GM12878 (cell line): ENCODE results near the gene PIGQ. TPM values are rescaled to one million over a fixed set of nuclear protein-coding genes. Genes with fewer than 3 reads are reported as not detected.
A peak's percentile ranks its signal among the peaks of the same experiment; 100 is the strongest.

ENCODE experiments used
- ATAC-seq: fragments of 200-7000 bp; cut with Tn5 transposase; 3 replicates; pipeline ENCODE4 v1.9.1; 2020; ENCODE audit warnings: mild to moderate bottlenecking, moderate library complexity
- BruUV-seq: library from RNA; stranded (reverse); fragments of 400-500 nt; replicated peaks from 2 replicates; lab custom pipeline; 2021; lab: Mats Ljungman, UMichigan
- CTCF ChIA-PET: fragments of 300-600 bp; sonication (Branson Sonifier 250); formaldehyde crosslinking; extraction: SDS; loops from one replicate; lab custom pipeline; 2021; ENCODE audit warnings: inconsistent platforms; lab: Yijun Ruan, JAX
- POLR2A ChIA-PET: fragments of 350-600 bp; formaldehyde crosslinking; extraction: SDS; loops from one replicate; lab custom pipeline; 2021; ENCODE audit warnings: inconsistent platforms; lab: Charles Lee
- RAD21 ChIA-PET: fragments of 300-600 bp; sonication (Branson Sonifier 250); formaldehyde crosslinking; loops from one replicate; lab custom pipeline; 2023; ENCODE audit warnings: antibody characterized with exemption; ENCODE audit not compliant: unreplicated experiment; lab: Charles Lee
- SMC1A ChIA-PET: fragments of 300-600 bp; sonication (Branson Sonifier 250); formaldehyde crosslinking; loops from one replicate; lab custom pipeline; 2023; ENCODE audit not compliant: unreplicated experiment, uncharacterized antibody; lab: Charles Lee
- DNase-seq: peaks from one replicate; pipeline ENCODE4 v3.0.0-alpha.2; 2011; ENCODE audit warnings: low read depth, low spot score
- FAIRE-seq: peaks from 3 replicates; lab custom pipeline; 2011; peaks lifted over from hg19 to GRCh38; lab: Jason Lieb, UNC
- H2AFZ ChIP-seq: 2 replicates; pipeline ENCODE4 v1.6.0; 2011; ENCODE audit warnings: low read depth, low read length, control low read depth; ENCODE audit not compliant: control insufficient read depth
- H3K27ac ChIP-seq: 2 replicates; pipeline ENCODE4 v1.5.1; 2011; ENCODE audit warnings: control low read depth; ENCODE audit not compliant: control insufficient read depth, insufficient read depth
- H3K27me3 ChIP-seq, 2 experiments: replicated peaks in 1 of 2; 2 replicates each; pipeline versions ENCODE4 v1.6.0 to v1.6.1; 2011; ENCODE audit warnings: low read length in 1 of 2; ENCODE audit not compliant: control insufficient read depth in 2 of 2, insufficient read depth in 2 of 2
- H3K36me3 ChIP-seq, 2 experiments: 2 replicates each; pipeline ENCODE4 v1.5.1; 2011; ENCODE audit warnings: low read length in 1 of 2; ENCODE audit not compliant: control insufficient read depth in 2 of 2, insufficient read depth in 2 of 2
- H3K4me1 ChIP-seq: 2 replicates; pipeline ENCODE4 v1.6.1; 2011; ENCODE audit warnings: mild to moderate bottlenecking, low read length, moderate library complexity, mixed read lengths; ENCODE audit not compliant: control insufficient read depth, insufficient read depth
- H3K4me2 ChIP-seq: 2 replicates; pipeline ENCODE4 v1.6.0; 2011; ENCODE audit warnings: control low read depth; ENCODE audit not compliant: control insufficient read depth, insufficient read depth
- H3K4me3 ChIP-seq: fragments of 200-600 bp; sonication (generic); 2 replicates; pipeline ENCODE4 v1.5.1; 2016
- H3K79me2 ChIP-seq: 2 replicates; pipeline ENCODE4 v1.6.0; 2011; ENCODE audit warnings: low read length; ENCODE audit not compliant: control insufficient read depth, insufficient read depth
- H3K9ac ChIP-seq: 2 replicates; pipeline ENCODE4 v1.8.0; 2011; ENCODE audit warnings: low read length, control low read depth, mixed read lengths; ENCODE audit not compliant: control insufficient read depth, insufficient read depth
- H3K9me3 ChIP-seq: replicated peaks from 3 replicates; pipeline ENCODE4 v1.5.1; 2011; ENCODE audit warnings: mild to moderate bottlenecking, low read length; ENCODE audit not compliant: control insufficient read depth, insufficient read depth
- H4K20me1 ChIP-seq: 2 replicates; pipeline ENCODE4 v1.6.0; 2011; ENCODE audit not compliant: control insufficient read depth, insufficient read depth
- CBX5 ChIP-seq: sonication (generic); IDR thresholded peaks from 2 replicates; pipeline ENCODE4 v1.6.1; 2016; ENCODE audit warnings: low read depth, moderate library complexity, mild to moderate bottlenecking, inconsistent platforms
- CREM ChIP-seq: IDR thresholded peaks from 2 replicates; pipeline ENCODE4 v1.6.1; 2014; ENCODE audit warnings: antibody characterized with exemption, low read depth
- RAD21 ChIP-seq: IDR thresholded peaks from 2 replicates; pipeline ENCODE4 v1.6.1; 2011; ENCODE audit warnings: mild to moderate bottlenecking, low read depth, low read length, moderate library complexity; ENCODE audit not compliant: insufficient read depth
- SMC3 ChIP-seq: IDR thresholded peaks from 2 replicates; pipeline ENCODE4 v1.6.1; 2011; ENCODE audit warnings: low read length, improper control_type of control experiment, borderline replicate concordance
- YY1 ChIP-seq: IDR thresholded peaks from 2 replicates; pipeline ENCODE4 v1.6.1; 2011; ENCODE audit warnings: low read depth, mild to moderate bottlenecking, low read length
- WGBS: methylation state at CpG from one replicate; pipeline ENCODE4 v1.1.6; 2016; ENCODE audit warnings: low lambda C conversion rate; ENCODE audit not compliant: insufficient replicate concordance, insufficient coverage; ENCODE audit errors: missing lambda C conversion rate; 5-methylcytosine and 5-hydroxymethylcytosine counted together
- in situ Hi-C: fragments of 300-500 bp; cut with MboI; formaldehyde crosslinking; loops from 9 replicates; pipeline ENCODE4 v1.14.3; 2018; ENCODE audit warnings: mixed read lengths
- intact Hi-C: fragments of 100-400 bp; cut with micrococcal nuclease; formaldehyde crosslinking; loops from one replicate; pipeline ENCODE4 v1.14.2; 2022; ENCODE audit not compliant: unreplicated experiment
- polyA plus RNA-seq, 11 experiments: library from polyadenylated mRNA; depleted of rRNA in 4 of 11; unstranded in 6 of 11; stranded (reverse) in 5 of 11; fragments of >200 nt; fragmentation: Nextera tagmentation in 4 of 11; fragmentation: Illumina TruSeq in 1 of 11; extraction: Ambion mirVana in 4 of 11; extraction: Trizol in 1 of 11; gene quantifications; 1 replicate in 1 of 11; 2 replicates in 10 of 11; pipeline versions ENCODE4 v1.2.1 to v1.2.3, GENCODE V29; 2011 to 2016; ENCODE audit warnings: inconsistent platforms in 2 of 11, missing spikeins in 2 of 11, low read depth in 1 of 11
- total RNA-seq, 4 experiments: library from RNA; depleted of rRNA in 3 of 4; stranded (reverse); fragments of >200 nt in 3 of 4; fragmentation: Illumina TruSeq in 1 of 4; extraction: Trizol in 1 of 4; gene quantifications; 2 replicates each; pipeline versions ENCODE4 v1.2.1 to v1.2.3, GENCODE V29; 2013 to 2021
- TF ChIP-seq, protein P1 (sequence below): fragments of 450-650 bp; conservative IDR thresholded peaks from 2 replicates; pipeline ENCODE4 v1.6.1; 2017; ENCODE audit warnings: mild to moderate bottlenecking, moderate library complexity
- TF ChIP-seq, protein P2 (sequence below), 3 experiments: IDR thresholded peaks in 2 of 3; conservative IDR thresholded peaks in 1 of 3; 2 replicates each; pipeline ENCODE4 v1.5.1; 2011; ENCODE audit warnings: low read depth in 3 of 3, low read length in 3 of 3, mild to moderate bottlenecking in 3 of 3, control low read depth in 2 of 3, moderate library complexity in 2 of 3, inconsistent platforms in 1 of 3, mixed read lengths in 1 of 3; ENCODE audit not compliant: control insufficient read depth in 2 of 3, insufficient read depth in 1 of 3; ENCODE audit errors: extremely low read depth in 1 of 3
- TF ChIP-seq, protein P3 (sequence below): IDR thresholded peaks from 2 replicates; pipeline ENCODE4 v1.6.1; 2012; ENCODE audit warnings: improper control_type of control experiment, low read depth, low read length; ENCODE audit not compliant: insufficient replicate concordance

Gene PIGQ
- total and polyA plus RNA-seq, 10 of the 15 experiments (the other 5 are each of a cell fraction or from before 2014, with no cell fraction given), result 1.8 to 31.3 (median 17.5) TPM; not detected in 1

DNA sequence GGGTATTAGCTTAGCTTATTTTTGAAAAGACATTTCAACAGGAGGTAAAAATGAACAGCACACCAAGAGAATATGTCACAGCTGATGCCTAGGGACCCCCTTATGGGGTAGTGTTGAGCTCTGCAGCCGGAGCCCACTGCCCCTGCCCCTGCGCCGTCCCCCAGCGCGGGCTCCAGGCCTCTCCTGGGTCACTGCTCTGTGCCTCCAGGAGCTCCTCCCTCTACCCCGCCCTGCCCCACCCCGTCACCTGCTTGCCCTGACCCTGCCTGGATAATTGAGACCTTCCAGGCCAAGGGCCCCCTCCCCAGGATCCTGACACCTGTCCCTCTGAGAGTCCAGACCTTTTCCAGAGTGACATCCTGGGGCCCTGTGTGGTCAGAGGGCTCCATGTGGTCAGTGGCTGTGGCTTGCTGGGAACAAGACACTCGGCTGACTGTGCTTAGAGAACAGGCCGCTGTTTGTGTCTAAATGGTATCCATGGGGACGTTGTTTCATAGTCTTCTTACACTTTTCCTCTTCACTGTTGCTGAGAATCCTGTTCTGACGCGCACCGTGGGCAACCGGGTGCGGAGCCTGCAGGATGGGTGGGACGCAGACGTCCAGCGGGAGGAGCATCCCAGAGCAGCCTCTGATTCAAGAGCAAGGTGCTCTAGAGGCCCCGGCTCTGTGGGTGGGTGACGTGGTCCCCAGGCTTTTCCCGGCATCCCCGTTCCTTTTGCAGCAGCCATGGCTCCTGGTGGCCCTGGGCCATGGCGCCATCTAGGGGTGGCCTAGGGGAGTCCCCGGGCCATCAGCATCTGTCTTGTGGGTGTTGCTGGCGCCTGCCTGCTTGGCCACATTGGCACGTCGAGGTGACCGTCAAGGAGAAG is 41.0 kb downstream of the PIGQ start:
- H3K36me3 ChIP-seq, result no peaks in the 10 kb centered on the region
- TF ChIP-seq SMC3 (peak; percentile 32; the same call in 1 of the 2 replicates), CBX5 (no peak), RAD21 (peak; percentile 47), CREM (no peak), YY1 (peak; percentile 66; the same call in 1 of the 2 replicates)
- TF ChIP-seq, protein P1, sequence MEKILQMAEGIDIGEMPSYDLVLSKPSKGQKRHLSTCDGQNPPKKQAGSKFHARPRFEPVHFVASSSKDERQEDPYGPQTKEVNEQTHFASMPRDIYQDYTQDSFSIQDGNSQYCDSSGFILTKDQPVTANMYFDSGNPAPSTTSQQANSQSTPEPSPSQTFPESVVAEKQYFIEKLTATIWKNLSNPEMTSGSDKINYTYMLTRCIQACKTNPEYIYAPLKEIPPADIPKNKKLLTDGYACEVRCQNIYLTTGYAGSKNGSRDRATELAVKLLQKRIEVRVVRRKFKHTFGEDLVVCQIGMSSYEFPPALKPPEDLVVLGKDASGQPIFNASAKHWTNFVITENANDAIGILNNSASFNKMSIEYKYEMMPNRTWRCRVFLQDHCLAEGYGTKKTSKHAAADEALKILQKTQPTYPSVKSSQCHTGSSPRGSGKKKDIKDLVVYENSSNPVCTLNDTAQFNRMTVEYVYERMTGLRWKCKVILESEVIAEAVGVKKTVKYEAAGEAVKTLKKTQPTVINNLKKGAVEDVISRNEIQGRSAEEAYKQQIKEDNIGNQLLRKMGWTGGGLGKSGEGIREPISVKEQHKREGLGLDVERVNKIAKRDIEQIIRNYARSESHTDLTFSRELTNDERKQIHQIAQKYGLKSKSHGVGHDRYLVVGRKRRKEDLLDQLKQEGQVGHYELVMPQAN, result no peak
- TF ChIP-seq, protein P2, sequence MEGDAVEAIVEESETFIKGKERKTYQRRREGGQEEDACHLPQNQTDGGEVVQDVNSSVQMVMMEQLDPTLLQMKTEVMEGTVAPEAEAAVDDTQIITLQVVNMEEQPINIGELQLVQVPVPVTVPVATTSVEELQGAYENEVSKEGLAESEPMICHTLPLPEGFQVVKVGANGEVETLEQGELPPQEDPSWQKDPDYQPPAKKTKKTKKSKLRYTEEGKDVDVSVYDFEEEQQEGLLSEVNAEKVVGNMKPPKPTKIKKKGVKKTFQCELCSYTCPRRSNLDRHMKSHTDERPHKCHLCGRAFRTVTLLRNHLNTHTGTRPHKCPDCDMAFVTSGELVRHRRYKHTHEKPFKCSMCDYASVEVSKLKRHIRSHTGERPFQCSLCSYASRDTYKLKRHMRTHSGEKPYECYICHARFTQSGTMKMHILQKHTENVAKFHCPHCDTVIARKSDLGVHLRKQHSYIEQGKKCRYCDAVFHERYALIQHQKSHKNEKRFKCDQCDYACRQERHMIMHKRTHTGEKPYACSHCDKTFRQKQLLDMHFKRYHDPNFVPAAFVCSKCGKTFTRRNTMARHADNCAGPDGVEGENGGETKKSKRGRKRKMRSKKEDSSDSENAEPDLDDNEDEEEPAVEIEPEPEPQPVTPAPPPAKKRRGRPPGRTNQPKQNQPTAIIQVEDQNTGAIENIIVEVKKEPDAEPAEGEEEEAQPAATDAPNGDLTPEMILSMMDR (IDR thresholded peaks at IDR 0.05 in 2 of 3, conservative IDR thresholded peaks at IDR 0.05 in 1 of 3; ENCODE audit: control insufficient read depth in 2 of 3, extremely low read depth in 1 of 3, insufficient read depth in 1 of 3, low read depth in 3 of 3, low read length in 3 of 3), result peak; percentile 42 to 55 (median 43); a peak in 3 of 6 replicates
- TF ChIP-seq, protein P3, sequence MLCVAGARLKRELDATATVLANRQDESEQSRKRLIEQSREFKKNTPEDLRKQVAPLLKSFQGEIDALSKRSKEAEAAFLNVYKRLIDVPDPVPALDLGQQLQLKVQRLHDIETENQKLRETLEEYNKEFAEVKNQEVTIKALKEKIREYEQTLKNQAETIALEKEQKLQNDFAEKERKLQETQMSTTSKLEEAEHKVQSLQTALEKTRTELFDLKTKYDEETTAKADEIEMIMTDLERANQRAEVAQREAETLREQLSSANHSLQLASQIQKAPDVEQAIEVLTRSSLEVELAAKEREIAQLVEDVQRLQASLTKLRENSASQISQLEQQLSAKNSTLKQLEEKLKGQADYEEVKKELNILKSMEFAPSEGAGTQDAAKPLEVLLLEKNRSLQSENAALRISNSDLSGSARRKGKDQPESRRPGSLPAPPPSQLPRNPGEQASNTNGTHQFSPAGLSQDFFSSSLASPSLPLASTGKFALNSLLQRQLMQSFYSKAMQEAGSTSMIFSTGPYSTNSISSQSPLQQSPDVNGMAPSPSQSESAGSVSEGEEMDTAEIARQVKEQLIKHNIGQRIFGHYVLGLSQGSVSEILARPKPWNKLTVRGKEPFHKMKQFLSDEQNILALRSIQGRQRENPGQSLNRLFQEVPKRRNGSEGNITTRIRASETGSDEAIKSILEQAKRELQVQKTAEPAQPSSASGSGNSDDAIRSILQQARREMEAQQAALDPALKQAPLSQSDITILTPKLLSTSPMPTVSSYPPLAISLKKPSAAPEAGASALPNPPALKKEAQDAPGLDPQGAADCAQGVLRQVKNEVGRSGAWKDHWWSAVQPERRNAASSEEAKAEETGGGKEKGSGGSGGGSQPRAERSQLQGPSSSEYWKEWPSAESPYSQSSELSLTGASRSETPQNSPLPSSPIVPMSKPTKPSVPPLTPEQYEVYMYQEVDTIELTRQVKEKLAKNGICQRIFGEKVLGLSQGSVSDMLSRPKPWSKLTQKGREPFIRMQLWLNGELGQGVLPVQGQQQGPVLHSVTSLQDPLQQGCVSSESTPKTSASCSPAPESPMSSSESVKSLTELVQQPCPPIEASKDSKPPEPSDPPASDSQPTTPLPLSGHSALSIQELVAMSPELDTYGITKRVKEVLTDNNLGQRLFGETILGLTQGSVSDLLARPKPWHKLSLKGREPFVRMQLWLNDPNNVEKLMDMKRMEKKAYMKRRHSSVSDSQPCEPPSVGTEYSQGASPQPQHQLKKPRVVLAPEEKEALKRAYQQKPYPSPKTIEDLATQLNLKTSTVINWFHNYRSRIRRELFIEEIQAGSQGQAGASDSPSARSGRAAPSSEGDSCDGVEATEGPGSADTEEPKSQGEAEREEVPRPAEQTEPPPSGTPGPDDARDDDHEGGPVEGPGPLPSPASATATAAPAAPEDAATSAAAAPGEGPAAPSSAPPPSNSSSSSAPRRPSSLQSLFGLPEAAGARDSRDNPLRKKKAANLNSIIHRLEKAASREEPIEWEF, result no peak
- intact Hi-C loops (no loop called here), in situ Hi-C loops (no loop called here)
- H2AFZ ChIP-seq, result no peak overlapping the region
- peaks cover 3% of the 10 kb centered on the region; the same call in 1 of the 3 replicates for H3K9me3 ChIP-seq
- no peak for DNase-seq
- H3K27me3 ChIP-seq, result no peaks in the 10 kb centered on the region
- 58% methylated on average over 28 of the region's 28 CpGs for WGBS
- no TSS peak for BruUV-seq
- no peak overlapping the region for H3K9ac ChIP-seq
- ChIA-PET POLR2A (interaction anchor here (1.0 kb wide), 1 partner anchor 26 kb away, joined by 4 read pairs; the partner anchor contains the start of gene METTL26), SMC1A (no interaction called here), CTCF (interaction anchor here (1.1 to 2.0 kb wide), 4 partner anchors 10 to 40 kb away, joined by 3 to 4 read pairs (median 4); no protein-coding TSS in a partner anchor), RAD21 (no interaction called here)
- no peak overlapping the region for H3K4me3 ChIP-seq
- ATAC-seq, result peak; percentile 61
- H3K27ac ChIP-seq, result no peak overlapping the region
- FAIRE-seq, result no peak
- H3K4me2 ChIP-seq, result no peak overlapping the region
- H4K20me1 ChIP-seq, result no peaks in the 10 kb centered on the region
- no peaks in the 10 kb centered on the region for H3K79me2 ChIP-seq
- no peaks in the 10 kb centered on the region for H3K4me1 ChIP-seq
